HG03095 (cell line): ENCODE results near the gene UBE4A.

Source experiments
- ATAC-seq: cut with Tn5 transposase; IDR thresholded peaks from one replicate; pipeline ENCODE4 v1.9.1; 2021; ENCODE audit warnings: moderate library complexity; ENCODE audit not compliant: unreplicated experiment

UBE4A gene

GRCh38 chr11:118340449-118340848 is 19.0 kb upstream of the UBE4A start:
- no peak for ATAC-seq

DNA sequence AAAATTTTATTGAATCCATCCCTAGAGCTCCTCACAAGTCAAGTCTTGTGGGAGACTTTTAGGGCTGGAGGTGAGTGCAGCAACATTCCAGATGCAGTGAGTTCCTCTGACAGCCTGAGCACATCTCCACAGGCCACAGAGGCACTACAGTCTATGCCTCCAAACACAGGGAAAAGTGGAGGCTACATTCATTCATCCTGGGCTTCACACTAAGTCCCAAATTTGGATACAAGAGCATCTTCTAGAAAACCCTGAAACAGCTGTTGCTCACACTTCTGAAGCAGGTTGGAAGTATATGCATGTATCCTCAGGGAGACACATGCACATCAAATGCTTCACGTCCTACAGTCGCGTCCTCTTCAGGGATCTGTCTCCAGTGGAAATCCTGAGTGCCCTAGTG is 18.1 kb upstream of the UBE4A start:
- ATAC-seq, result no peak

DNA sequence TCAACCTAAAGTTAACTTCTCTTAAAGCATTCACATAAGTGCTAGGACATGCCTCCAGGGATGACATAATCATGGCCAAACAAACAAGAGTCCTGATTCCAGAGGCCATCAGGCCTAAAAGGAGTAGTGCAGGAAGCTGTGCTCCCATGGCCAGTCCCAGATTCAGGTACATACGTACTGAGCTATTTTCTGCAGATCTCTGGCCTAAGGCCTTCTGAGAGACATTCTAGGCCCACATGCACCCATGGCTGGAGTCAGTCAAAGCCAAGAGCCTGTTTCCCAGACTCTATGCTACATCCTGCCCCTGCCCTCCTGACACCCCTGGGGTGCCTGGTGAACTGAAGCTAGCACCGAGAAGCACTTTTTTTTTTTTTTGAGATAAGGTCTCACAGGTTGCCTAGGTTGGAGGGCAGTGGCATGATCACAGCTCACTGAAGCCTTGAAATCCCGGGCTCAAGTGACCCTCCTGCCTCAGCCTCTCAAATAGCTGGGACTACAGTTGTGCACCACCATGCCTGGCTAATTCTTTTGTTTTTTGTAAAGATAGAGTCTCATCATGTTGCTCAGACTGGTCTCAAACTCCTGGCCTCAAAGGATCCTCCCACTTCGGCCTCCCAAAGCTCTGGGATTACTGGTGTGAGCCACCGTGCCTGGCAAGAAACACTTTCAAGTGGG is 17.4 kb upstream of the UBE4A start:
- ATAC-seq, result no peak

DNA sequence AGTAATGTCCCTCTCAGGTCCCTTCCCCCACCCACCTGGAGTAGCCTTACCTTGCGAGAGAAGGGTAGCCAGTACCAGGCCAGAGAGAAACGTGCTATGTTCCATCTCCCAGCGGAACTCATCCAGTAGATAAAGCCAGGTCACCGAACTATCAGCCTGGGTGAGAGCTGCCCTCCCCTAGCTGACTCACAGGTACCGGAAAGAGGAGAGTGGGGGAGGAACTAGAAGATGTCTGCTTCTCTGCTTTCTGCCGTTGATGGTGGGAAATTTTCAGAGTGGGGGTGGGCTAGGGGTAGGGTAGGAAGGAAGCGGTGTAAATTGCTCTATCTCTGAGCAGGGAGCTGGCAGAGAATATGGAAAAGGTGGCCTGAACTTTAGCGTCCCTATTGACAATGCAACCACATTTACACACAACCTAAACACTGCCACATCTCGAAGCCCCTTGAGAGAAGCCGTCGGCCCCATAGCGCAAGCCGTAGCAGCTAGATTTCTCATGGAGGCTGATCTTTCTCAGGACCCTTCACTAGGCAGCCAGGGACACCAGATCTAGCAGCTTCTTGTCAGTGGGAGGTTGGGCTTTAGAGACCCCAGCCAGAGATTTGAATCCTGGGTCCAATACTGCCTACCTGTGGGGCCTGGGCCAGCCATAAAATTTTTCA is 16.8 kb upstream of the UBE4A start, which contains the start of gene CD3D:
Gene CD3D, minus strand, starts transcription at position 203 of the 659 bp plus-strand sequence. Its CDS starts 98 bp downstream, at position 105.
- no peak for ATAC-seq

DNA sequence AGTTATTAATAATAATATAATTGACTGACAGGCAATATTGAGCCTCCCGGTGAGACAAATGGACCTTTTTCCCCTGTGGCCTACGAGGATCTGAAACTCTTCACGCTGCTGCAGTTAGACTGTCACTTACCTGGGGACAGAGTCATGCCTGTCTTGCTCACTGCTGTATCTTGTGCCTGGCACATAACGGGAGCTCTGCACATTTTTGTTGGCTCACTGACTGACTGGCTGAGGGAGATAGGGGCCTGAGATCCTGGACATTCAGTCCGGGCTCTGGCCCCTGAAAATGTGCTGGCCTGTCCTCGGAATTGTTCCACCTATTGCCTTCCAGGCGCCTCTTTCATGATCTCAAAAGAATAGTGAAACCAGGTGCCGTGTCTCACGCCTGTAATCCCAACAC is 16.2 kb upstream of the UBE4A start:
- no peak for ATAC-seq

GRCh38 chr11:118343981-118344515 is 15.4 kb upstream of the UBE4A start, which contains the start of gene CD3G:
Gene CD3G, plus strand, starts transcription at chr11:118344344. Its CDS starts 80 bp downstream, at chr11:118344424.
- no peak for ATAC-seq

DNA sequence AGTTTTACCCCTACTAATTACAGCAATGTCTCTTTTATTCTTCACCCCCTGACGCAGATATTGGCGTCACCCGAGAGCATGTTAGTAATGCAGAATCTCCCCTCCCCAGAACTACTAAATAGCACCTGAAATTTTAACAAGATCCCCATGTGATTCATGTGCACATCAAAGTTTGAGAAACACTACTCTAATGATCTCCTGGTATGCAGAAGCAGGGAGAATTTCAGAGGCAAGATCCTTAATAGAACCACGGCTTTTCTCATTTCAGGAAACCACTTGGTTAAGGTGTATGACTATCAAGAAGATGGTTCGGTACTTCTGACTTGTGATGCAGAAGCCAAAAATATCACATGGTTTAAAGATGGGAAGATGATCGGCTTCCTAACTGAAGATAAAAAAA is 9.9 kb upstream of the UBE4A start:
- no peak for ATAC-seq

GRCh38 chr11:118353084-118353710 is 6.2 kb upstream of the UBE4A start:
- no peak for ATAC-seq

- no peak for ATAC-seq
Measured at GRCh38 chr11:118358071-118358470, 1.3 kb upstream of the UBE4A start.

DNA sequence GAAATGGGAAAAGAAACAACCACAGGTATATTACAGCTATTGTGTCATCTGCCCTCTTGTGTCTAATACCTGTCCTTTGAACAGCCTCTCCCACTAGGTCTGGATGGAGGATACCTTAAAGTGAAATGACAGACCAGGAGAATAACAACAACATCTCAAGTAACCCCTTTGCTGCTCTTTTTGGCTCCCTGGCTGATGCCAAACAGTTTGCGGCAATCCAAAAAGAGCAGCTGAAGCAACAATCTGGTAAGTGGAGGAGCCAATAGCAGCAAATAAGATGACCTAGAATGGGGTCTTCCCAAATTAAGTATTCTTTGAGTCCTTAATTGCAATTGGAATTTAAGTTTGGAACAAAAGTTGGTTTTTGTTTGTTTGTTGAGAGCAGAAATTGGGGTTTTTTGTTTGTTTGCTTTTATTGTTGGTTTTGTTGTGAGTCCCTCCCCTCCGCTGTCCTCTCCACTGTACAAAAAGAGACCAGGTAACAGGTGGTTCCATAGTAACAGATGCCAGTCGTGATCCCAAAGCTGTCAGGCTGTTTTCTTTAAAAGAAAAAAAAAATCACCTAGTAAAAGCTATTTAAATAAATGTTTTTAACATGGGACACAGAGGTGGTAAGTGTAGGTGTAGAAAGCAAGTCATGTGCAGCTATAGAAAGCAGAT is 5.7 kb downstream of the UBE4A start:
- no peak for ATAC-seq

DNA sequence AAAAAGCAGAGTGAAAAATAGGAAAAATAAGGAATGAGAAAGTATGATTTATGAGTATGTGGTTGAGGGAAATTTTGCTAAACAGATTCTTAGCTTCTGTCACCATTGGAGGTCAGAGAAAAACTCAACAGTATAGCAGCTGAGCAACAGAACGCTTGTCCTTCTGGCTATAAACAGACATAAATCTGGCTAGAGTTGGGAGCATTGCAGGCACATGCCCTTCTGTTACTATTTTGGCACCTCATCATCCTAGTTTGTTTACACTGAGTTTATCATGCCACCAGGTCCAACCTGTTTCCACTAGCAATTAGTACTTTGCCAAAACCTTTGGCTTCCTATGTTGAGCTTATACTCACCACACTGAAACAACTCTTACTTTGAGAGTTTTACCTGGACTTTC is 6.9 kb downstream of the UBE4A start:
- ATAC-seq, result no peak

- ATAC-seq, result no peak
Measured at GRCh38 chr11:118370774-118371173, 11.4 kb downstream of the UBE4A start.

DNA sequence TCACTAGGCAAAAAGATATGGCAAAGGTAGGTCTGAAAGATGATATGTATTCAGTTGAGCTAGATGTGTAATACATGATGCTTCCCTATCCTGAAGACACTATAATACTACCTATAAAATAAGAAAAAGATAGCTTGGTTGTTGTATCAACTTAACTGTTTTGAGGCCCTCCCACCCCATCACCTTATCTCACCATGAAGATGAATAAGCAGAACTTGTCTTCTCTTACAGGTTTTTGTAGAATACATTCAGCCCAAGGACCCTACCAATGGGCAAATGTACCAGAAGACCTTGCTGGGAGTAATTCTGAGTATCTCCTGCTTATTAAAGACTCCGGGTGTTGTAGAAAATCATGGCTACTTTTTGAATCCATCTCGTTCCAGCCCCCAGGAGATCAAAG is 13.9 kb downstream of the UBE4A start:
- ATAC-seq, result no peak

- no peak for ATAC-seq
Measured at GRCh38 chr11:118373871-118374270, 14.5 kb downstream of the UBE4A start.

DNA sequence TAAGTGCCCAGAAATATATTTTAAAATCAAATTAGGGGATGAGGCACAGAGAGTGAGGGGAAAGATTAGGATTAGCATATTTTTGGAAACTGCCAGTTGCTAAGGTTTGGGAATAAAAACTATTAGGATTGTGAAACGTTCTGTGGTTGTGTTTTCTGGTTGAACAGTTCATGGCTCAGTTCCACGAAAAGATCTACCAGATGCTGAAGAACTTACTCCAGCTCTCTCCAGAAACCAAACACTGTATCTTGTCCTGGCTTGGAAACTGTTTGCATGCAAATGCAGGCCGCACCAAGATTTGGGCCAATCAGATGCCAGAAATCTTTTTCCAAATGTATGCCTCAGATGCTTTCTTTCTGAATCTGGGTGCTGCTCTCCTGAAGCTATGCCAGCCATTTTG is 15.3 kb downstream of the UBE4A start:
- no peak for ATAC-seq

DNA sequence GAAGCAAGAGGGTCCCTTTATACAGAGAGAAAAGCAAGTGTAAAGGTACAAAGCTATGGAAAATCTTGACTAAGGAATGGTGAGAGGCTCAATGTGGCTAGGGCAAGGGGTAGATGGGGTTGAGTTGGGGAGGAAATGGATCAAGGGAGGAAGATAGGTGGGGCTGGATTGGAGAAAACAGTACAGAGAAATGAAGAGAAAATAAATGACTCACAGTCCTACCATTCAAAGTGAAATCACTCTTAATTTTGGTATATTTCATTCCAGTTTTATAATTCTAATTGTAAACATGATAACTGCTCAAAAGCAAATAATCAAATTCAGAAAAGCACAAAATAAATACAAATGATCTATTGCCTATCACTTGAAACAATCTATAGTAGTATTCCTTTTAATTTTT is 16.6 kb downstream of the UBE4A start:
- no peak for ATAC-seq

DNA sequence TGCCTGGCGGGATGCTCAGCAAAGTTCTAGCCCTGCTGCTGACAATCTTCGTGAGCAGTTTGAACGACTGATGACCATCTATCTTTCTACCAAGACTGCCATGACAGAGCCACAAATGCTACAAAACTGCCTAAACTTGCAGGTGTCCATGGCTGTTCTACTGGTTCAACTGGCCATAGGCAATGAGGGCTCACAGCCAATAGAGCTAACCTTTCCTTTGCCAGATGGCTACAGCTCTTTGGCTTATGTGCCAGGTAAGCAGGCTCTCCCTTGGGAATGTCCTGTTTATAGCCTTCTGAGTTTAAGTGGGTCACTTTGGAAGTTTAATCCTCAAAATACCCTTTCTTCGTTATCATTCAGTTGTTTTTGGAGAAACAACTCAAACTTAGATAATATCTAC is 20.1 kb downstream of the UBE4A start:
- no peak for ATAC-seq

GRCh38 chr11:118380571-118380970 is 21.2 kb downstream of the UBE4A start:
- ATAC-seq, result no peak

DNA sequence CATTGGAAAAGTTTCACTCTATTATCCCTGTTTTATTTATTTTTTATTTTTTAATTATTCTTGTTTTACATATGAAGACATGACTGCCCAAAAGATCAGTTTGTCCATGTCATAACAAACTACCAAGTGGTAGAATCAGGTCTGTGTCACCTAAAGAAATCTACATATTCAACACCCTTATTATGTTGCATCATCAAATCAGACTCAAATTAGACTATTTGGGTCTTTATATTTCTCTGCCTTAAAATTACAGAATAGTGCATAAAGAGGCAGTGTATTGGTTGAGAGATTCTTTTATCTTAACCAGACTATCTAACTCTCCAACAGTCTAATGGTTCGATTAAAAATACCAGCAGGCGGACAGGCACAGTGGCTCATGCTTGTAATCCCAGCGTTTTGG is 23.6 kb downstream of the UBE4A start:
- no peak for ATAC-seq

DNA sequence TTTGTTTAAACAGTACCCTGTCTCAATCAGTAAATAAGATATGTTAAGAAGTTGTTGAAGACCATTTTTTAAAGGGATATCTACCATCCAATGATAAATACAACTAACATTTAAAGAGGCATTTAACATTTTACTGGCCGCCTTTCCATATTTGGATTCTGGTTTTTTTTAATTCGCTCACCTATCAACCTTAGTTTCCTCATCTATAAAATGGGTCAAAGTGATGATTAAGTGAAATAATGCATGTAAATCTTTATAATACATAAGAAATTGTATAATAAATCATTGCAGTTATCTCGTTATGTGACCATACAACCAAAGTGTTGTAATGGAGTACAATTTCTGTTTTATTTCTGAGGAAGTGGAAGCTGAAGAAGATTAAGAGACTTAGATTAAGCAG is 24.3 kb downstream of the UBE4A start:
- ATAC-seq, result no peak

GRCh38 chr11:118396097-118396501 is 36.7 kb downstream of the UBE4A start:
- no peak for ATAC-seq
